ENCODE results near the gene LILRB1. TPM values are rescaled to one million over a fixed set of nuclear protein-coding genes. Genes with fewer than 3 reads are reported as not detected.
"Not testable (repeated sequence)": the region's sequence is repeated elsewhere in the genome, so short reads cannot be mapped to it uniquely, and the experiment has no call there.

The LILRB1 gene
- not detected in 2 replicates for total RNA-seq (2014; rRNA removed; shearing (Covaris generic))

- DNase-seq (ENCODE audit: low spot score): not testable (repeated sequence)
Measured at GRCh38 chr19:54630262-54630661, at the start of gene LILRB1. TSS of gene LILRB1 (plus strand) at chr19:54630484. CDS start at chr19:54631074, 590 bp downstream.

DNA sequence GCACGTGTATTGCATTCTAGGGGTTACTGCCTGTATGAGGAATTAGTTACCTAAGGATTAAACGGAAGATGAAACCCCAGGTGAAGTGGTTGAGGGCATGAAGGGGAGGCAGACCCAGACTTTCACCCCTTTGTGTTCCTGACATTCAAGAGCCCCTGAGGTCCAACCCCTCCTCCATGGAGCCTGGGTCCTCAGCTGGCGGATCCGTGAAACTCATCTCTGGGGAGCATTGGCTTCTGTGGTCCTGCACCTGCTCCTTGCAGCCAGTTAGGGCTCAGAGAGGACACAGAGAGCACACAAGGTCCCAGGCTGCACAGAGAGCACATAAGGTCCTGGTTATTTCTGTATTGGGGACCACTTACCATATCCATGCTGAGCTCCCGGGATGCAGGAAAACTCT is 43.9 kb upstream of the LILRB1 start:
- no peak for DNase-seq (ENCODE audit: low spot score)

- DNase-seq (ENCODE audit: low spot score): no peak
Measured at GRCh38 chr19:54587026-54587425, 43.3 kb upstream of the LILRB1 start.

DNA sequence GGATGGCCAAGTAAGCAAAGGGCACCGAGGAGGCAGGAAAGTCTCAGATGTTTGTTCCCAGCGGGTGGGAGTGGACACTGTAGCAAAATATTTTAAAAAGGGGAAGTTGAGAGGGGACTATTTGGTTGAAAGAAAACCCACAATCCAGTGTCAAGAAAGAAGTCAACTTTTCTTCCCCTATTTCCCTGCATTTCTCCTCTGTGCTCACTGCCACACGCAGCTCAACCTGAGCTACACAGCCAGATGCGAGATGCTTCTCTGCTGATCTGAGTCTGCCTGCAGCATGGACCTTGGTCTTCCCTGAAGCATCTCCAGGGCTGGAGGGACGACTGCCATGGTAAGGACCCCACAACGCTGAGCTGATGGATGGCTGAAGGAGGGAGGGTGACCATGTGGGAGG is 36.8 kb upstream of the LILRB1 start, which contains the start of gene LILRA1:
Gene LILRA1, plus strand, starts transcription at position 188 of the 400 bp plus-strand sequence. CDS start 613 bp downstream, outside the sequence.
- DNase-seq (ENCODE audit: low spot score): not testable (repeated sequence)

- not testable (repeated sequence) for DNase-seq (ENCODE audit: low spot score)
Measured at GRCh38 chr19:54593931-54594626, 36.2 kb upstream of the LILRB1 start.

GRCh38 chr19:54594737-54595136 is 35.5 kb upstream of the LILRB1 start:
- no peak for DNase-seq (ENCODE audit: low spot score)

- not testable (repeated sequence) for DNase-seq (ENCODE audit: low spot score)
Measured at GRCh38 chr19:54595680-54596436, 34.4 kb upstream of the LILRB1 start.

GRCh38 chr19:54600212-54600611 is 30.1 kb upstream of the LILRB1 start:
- no peak for DNase-seq (ENCODE audit: low spot score)

DNA sequence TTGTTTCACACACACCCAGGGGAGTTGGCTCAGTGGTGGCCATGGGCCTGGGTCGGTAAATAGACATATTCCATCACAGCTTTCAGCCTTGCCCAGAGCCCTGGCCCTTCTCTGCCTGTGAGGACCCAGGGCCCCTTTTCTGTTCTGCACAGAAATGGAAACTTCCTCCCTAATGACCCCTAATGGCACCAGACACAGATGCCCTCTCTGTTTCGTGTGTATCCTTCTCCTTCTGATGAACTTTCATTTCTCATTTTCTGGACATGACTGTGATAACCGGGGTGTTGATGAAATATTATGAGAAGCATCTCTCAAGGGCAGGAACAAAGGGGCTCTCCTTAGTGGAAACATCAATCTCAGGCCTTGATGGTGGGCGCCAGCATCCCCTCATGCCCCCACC is 24.1 kb upstream of the LILRB1 start:
- DNase-seq (ENCODE audit: low spot score): no peak

GRCh38 chr19:54606891-54607784 is 23.1 kb upstream of the LILRB1 start:
- DNase-seq (ENCODE audit: low spot score): no peak

- no peak for DNase-seq (ENCODE audit: low spot score)
Measured at GRCh38 chr19:54607785-54608150, 22.5 kb upstream of the LILRB1 start.

DNA sequence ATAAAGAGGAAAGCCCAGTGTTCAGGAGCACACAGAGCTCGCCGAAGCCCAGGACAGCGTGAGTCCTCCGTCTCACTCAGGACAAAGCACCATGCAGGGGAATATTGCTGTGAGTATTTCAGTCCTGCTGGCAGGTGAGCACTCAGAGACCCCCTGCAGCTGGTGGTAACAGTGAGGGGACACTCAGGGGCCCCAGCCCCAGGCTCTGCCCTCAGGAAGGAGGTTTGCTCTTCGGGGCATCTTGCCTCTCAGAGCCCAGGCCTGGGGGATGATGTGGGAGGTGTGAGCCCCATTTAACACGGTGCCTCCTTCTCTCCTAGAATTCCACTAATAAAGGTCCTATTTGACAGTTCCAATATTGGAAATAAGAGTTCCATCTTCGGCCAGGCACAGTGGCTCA is 22.1 kb upstream of the LILRB1 start:
- no peak for DNase-seq (ENCODE audit: low spot score)

DNA sequence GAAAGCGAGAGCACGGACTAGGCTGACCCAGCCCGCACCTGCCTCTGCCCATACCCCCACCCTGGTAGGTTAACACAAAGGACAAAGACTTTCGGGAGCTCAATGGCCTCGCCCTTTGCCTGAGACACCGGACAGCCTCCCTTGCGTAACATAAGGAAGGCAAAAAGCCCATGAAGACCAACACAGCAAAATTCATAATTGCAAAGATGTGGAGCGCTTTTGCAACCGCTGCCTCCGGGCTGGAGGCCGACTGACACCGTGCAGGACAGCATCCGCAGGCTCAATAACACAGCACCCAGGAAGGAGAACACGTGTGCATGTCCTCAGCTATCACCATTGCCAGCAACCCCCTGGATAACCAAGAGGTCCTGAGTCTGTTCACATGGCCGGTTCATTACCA is 21.5 kb upstream of the LILRB1 start:
- no peak for DNase-seq (ENCODE audit: low spot score)

- DNase-seq (ENCODE audit: low spot score): no peak
Measured at GRCh38 chr19:54609356-54609791, 20.9 kb upstream of the LILRB1 start.

DNA sequence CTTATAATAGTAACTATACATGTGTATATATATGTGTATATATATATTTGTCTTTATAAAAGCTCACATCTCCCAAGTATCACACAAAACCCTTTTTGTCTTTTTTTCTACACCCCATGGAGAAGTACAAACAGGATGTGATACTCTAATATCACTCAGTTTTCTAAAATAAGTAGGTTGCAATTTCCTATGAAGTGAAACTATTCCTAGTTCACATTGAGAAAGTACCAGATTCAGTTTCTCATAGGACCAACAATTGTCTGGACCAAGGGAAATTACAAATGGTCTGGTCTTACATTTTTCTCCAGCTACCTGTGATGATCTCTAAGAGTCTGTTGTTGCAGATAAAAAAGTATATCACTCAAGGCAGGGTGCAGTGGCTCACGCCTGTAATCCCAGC is 17.9 kb upstream of the LILRB1 start:
- no peak for DNase-seq (ENCODE audit: low spot score)

DNA sequence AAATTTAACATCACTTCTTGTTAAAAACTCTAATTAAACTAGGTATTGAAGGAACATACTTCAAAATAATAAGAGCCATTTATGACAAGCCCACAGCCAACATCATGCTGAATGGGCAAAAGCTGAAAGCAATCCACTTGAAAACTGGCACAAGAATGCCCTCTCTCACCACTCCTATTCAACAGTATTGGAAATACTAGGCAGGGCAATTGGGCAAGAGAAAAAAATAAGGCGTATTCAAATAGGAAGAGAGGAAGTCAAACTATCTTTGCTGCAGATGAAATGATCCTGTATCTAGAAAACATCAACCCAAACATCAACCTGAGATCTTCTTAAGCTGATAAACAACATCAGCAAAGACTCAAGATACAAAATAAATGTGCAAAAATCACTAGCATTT is 15.6 kb upstream of the LILRB1 start:
- no peak for DNase-seq (ENCODE audit: low spot score)

GRCh38 chr19:54616057-54616456 is 14.2 kb upstream of the LILRB1 start:
- no peak for DNase-seq (ENCODE audit: low spot score)

DNA sequence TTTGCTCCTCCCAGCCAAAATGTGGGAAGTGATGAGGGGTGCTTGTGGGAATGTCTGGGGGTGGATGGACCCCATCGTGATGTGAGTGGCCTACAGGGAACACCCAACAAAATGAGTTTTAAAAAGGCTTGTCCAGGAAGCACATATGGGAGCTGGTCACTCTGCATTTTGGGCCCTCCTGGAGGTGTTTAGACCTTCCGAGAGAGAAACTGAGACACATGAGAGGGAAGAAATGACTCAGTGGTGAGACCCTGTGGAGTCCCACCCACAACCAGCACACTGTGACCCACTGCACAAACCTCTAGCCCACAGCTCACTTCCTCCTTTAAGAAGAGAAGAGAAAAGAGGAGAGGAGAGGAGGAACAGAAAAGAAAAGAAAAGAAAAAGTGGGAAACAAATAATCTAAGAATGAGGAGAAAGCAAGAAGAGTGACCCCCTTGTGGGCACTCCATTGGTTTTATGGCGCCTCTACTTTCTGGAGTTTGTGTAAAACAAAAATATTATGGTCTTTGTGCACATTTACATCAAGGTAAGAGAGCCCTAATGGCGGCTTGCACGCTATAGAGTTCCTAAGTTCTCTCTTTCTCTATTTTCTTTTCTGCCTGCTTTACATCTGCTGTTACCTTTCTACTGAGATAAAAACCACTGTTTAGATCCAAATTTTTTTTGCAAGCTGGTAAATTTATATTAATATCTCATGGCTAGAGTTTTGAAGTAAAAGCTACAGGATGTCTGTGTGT is 13.3 kb upstream of the LILRB1 start:
- no peak for DNase-seq (ENCODE audit: low spot score)

GRCh38 chr19:54620464-54620863 is 9.8 kb upstream of the LILRB1 start:
- no peak for DNase-seq (ENCODE audit: low spot score)

DNA sequence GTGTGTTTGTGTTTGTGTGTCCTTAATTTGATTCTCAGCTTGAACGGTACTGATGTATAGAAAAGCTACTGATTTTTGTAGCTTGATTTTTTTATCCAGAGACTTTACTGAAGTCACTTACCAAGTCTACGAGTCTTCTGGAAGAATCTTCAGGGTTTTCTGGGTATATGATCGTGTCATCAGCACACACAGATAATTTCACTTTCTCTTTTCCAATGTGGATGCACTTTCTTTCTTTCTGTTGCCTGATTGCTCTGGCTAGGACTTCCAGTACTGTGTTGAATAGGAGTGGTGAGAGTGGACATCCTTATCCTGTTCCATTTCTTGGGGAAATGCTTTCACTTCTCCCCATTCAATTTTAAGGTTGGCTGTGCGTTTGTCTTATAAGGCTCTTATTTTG is 7.9 kb upstream of the LILRB1 start:
- no peak for DNase-seq (ENCODE audit: low spot score)

DNA sequence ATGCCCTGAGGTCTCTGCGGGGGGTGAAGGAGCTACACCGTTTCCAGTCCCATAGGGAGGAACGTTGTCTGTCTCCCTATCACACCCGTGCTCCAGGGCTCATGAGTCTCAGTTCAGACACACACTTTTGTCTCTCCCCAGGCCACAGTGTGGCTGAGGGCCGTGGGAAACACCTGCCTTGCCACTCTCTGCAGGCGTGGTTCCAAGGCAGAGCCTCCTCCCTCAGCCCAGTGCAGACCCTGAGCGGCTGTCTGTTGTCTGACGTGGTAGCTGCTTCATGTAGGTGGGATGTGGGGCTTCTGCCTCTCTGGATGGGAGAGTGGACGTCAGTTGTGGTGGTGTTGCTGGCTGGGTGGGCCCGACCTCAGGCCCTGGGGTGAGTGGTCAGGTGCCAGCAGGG is 6.0 kb upstream of the LILRB1 start:
- not testable (repeated sequence) for DNase-seq (ENCODE audit: low spot score)
